Loucy (cell line): ENCODE measurements around the gene PAK2.
"Not testable (repeated sequence)": the region's sequence is repeated elsewhere in the genome, so short reads cannot be mapped to it uniquely, and the experiment has no call there.

Experiments used
- EZH2phosphoT487 ChIP-seq: fragments of 200-600 bp; IDR thresholded peaks from 2 replicates; pipeline ENCODE4 v1.6.1; 2018; ENCODE audit warnings: antibody characterized with exemption, mild to moderate bottlenecking, moderate library complexity, borderline replicate concordance
- TF ChIP-seq, protein P1 (sequence below): fragments of 200-600 bp; sonication (generic); conservative IDR thresholded peaks from 2 replicates; pipeline ENCODE4 v1.5.1; 2014; ENCODE audit warnings: mild to moderate bottlenecking, antibody characterized with exemption, low read length

DNA sequence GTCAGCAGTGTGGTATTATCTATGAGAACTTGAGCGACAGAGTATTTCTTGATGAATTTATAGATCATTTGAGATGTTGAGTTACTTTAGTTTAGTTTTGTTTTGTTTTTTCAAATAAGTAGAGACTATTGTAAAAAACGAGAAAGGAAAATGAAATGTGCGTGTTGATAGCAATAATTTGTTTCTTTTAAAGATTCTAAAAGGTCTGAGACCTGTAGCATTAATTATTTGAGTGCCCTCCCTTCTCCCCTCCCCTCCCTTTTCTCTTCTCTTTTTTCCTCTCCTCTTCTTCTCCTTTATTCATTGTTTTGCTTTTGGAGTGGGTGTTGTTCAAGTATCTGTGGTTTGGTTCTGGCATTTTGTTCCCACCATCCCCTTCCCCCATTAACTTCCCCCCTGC, 90.0 kb downstream of the PAK2 start:
- TF ChIP-seq, protein P1, sequence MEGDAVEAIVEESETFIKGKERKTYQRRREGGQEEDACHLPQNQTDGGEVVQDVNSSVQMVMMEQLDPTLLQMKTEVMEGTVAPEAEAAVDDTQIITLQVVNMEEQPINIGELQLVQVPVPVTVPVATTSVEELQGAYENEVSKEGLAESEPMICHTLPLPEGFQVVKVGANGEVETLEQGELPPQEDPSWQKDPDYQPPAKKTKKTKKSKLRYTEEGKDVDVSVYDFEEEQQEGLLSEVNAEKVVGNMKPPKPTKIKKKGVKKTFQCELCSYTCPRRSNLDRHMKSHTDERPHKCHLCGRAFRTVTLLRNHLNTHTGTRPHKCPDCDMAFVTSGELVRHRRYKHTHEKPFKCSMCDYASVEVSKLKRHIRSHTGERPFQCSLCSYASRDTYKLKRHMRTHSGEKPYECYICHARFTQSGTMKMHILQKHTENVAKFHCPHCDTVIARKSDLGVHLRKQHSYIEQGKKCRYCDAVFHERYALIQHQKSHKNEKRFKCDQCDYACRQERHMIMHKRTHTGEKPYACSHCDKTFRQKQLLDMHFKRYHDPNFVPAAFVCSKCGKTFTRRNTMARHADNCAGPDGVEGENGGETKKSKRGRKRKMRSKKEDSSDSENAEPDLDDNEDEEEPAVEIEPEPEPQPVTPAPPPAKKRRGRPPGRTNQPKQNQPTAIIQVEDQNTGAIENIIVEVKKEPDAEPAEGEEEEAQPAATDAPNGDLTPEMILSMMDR: not testable (repeated sequence)
- TF ChIP-seq EZH2phosphoT487: not testable (repeated sequence)
